GM21529 (cell line): ENCODE results near the gene RBMS1.

Experiments
- ATAC-seq: cut with Tn5 transposase; IDR thresholded peaks from one replicate; pipeline ENCODE4 v1.9.1; 2021; ENCODE audit not compliant: unreplicated experiment

The RBMS1 gene, protein sequence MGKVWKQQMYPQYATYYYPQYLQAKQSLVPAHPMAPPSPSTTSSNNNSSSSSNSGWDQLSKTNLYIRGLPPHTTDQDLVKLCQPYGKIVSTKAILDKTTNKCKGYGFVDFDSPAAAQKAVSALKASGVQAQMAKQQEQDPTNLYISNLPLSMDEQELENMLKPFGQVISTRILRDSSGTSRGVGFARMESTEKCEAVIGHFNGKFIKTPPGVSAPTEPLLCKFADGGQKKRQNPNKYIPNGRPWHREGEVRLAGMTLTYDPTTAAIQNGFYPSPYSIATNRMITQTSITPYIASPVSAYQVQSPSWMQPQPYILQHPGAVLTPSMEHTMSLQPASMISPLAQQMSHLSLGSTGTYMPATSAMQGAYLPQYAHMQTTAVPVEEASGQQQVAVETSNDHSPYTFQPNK

DNA sequence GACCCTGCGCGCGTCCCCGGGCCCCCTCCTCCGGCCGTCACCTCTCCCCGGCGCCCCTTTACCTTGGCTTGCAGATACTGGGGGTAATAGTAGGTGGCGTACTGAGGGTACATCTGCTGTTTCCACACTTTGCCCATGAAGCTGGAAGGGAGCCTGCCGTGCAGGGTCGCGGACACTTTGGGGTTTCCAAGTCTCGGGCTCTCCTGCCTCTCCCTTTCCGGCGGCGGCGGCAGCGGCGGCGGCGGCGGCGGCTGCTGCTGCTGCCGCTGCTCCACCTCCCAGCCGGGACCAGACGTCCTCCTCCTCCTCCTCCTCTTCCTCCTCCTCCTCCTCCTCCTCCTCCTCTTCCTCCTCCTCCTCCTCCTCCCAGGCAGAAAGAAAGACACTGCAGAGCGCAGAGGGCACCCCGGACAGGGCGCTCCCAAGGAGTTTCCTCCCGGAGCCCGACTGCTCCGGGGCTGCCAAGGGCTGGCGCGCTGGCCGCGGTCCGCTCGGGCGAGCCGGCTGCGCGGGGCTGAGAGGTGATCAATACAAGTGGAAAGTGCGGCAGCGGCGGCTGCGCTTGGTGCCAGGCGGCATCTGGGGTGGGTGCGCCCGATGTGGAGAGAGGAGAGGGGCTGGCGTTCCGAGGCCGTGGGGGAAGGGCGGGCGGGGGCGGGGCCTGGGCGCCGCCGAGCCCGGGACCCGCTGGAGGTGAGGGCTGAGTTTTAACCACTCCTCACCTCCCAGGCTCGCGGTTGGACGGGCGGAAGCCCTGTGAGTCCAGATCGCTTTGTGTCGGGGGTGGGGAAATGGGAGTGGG, at the start of gene RBMS1:
Gene RBMS1 (minus strand): TSS at position 581 of the 802 bp plus-strand sequence. CDS start 444 bp downstream, at position 137.
- no peak for ATAC-seq

DNA sequence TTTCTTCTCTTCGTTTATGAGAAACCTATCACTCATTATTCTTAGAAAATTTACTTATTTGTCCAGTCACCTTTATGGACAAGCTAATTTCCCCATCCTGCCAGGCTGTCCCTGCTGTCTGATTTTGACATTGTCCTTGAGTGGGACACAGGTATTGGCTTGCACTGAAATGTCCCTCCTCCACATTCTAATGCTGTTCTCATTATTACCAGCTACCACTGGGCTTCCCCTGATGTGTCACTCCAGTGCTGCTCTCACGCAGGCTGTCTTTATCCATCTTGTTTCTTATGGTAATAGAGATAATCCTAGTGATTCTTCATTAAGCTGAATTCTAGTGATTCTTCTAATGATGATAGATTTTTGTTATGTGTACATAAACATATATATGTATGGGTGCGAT, 48.1 kb upstream of the RBMS1 start:
- ATAC-seq, result no peak

DNA sequence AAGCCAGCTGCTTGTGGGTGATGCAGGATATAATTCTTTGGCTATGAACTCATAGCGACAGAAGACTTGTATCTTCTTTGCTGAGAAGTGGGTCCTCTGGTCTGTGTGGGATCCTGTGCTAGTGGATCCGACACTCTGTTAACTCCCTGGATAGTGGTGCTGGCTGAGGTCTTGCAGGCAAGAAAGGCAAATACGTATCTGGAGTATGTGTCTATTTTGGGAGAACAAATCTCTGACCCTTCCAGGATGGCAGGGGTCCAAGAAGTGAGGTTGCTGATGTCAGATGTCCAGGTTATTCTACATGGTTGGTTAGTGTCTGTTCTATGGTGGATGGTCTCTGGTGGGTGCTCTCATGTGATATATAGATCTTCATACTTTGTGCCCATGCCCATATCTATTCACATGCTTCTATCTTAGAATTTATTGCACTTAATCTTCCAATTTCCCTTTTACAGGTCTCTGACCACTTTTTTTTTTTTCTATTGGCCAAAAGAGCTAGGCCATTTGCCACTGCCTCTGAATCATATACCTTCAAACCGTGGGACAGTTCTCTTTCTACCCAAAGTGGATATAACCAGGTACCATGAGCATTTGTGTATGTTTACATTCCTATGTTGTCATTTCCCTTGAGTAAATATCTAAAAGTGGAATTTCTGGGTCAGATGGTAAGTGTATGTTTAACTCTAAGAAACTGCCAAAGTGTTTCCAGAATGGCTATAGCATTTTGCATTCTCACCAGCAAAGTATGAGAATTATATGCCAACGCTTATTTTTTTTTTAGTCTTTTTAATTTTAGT, 45.1 kb upstream of the RBMS1 start:
- ATAC-seq, result no peak

DNA sequence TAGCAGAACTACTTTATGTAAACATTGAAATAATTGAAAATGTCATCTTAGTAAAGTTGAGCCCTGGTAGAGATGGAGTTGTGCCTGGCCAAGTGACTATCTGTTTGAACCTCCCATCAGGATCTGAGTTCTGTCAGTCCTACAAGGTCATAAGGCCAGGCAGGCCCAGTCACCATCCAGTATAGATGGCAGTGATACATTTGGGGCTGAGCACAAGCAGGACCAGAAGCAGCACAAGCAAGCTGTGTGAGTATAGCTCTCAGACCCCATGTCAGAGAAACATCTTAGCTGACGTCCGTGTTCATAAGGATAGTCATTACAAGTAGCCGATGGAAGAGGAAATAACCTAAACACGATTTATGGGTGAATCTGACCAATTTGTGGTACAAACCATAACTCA, 44.5 kb upstream of the RBMS1 start:
- no peak for ATAC-seq

DNA sequence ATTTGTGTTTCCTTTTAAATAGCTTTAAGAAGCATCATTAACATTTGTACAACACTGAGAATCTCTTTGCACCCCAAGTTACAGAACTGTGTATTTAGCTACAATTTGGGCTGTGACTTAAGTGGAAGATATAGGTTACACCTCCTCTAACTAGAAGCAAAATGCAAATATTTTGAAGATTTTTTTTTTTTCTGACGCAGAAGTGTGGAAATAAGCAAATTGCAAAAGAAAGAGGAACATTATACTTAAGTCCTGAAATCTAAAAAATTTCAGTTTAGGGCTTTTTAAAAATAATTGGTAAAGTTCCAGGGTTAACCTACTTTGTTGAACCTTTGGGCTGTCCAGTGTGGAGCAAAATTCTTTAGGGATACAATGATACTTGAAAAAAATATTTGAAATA, 41.4 kb upstream of the RBMS1 start:
- no peak for ATAC-seq

DNA sequence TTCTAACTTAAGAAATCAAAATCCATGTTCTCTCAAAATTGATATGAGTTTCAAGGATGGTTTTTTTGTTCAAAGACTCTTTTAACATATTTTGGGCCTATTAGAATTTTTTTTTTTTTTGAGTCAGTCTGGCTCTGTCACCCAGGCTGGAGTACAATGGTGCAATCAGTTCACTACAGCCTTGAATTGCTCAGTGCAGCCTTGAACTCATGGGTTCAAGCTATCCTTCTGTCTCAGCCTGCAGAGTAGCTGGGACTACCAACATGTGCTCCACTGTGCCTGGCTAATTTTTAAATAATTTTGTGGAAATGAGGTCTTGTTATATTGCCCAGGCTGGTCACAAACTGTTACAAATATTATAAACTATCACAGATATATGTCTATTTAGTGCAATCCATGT, 40.6 kb upstream of the RBMS1 start:
- ATAC-seq, result no peak

DNA sequence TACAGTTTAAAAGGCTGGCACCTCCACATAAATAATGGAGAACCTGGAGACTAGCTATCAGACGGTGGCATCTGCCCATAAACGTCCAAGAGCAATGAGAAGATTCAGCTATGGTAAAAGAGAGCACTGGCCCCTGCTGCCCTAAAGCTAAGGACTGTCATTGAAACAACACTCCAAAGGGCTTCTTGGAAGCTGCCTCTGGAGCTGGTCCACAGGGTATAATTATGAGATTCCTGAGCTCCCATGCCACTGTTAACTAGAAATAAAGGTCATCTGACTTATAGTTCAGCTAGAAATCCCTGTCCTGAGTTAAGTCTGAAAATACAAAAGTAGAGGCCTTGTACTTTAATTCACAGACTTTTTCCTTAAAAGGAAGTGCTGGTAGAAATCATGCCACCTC, 39.9 kb upstream of the RBMS1 start:
- no peak for ATAC-seq

DNA sequence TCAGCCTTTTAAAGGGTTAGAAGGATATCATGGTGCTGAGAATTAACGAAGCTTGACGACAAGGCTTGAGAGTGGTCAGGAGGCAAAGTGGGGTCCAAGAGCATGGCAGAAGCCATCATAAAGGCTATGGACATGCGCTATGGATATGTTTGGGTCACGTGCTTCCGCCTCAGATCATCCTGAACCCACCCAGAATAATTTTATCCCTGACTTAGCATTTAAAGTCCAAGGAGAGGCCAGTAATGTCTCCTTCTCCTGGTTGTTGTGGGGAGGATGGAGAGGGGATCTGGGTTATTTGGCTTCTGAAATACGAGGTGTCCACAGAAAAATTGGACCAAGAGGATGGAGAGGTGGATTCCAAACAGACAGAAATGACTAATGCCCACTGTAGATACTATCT, 38.8 kb upstream of the RBMS1 start:
- ATAC-seq, result no peak

DNA sequence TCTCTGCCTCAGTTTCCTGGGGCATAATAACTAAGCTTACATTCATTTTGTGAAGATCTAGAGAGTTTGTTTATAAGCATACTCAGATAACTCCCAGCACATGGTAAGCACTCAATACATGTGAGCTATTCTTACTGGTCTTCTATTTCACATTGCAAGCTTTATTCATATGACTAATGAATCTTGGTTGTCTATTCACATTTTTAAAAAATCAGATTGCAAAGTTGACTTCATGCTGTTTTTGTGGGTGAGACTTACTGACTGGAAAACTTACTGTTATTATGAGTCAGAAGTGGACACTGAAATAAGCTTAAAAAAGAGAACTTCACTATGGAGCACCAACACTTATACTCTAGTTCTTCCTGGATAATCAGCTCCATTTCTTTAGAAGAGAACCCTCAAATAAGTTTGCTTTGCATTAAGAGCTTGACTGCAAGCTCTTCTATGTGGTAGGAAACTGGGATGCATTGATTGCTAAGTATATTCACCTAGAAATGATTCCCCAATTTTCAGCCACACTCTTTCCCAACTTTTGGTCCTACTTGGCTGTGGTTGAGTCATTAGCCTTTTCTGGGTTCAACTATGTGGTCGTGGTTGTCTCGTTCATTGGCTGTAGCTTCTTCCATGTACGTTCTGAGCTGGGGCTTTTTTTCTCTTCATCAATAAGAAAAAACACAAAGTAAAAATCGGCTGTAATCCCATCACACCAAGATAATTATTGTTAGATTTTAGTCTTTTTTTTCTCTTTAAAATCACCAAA, 29.5 kb upstream of the RBMS1 start:
- no peak for ATAC-seq

DNA sequence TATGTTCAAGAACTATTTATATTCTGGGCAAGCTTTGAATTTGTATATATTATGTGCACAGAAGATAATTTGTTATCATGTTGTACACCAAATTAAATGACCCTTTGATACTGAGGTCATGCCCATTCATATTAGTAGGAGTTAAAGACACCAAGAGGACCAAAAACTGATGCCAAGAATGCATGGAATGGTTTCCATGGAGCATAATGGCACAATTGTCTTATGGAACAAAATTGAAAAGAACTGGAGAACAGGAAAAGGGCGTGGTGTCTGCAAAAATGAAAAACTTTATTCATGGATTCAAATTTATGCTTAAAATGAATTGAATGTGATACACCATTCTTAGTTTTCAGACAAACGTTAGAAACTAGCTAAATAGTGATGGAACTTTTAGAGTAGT, 24.1 kb upstream of the RBMS1 start:
- no peak for ATAC-seq

DNA sequence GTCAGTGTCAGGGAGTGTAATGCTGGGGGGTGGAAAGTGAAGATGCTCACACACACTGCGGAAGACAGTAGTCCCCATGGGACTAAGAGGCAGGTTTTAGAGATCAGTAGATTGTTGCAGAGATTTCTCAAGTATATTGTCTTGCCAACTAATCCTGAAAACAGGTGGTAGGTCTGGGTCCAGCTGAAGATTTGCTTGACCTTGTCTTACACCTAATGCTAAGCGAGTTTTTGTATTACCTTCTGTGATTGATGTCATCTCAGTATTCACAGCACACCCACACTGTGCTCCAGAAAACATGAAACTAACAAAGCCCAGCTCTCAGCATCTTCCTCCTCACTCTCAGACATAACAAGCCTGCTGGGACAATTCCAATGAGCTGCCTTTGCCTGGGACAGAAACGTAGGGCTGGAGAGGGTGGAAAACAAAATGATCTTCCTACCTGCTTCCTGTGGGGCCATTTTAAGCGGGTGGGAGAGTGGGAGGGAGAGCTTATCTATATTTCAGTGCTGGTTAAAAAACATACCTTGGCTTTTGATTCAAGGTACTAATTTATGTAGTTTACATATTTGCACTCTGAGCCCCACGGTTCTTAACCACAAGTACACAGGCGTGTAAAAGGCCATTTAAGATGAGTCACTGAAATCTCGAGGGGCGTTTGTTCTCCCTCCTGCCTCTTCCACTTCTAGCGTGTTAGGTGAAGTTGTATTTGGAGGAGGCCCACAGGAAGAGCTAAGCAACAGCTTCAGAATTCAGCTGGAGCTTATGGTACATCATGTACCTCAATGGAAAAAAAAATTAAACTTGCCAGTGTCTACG, 23.1 kb upstream of the RBMS1 start:
- peak; percentile 62 for ATAC-seq

DNA sequence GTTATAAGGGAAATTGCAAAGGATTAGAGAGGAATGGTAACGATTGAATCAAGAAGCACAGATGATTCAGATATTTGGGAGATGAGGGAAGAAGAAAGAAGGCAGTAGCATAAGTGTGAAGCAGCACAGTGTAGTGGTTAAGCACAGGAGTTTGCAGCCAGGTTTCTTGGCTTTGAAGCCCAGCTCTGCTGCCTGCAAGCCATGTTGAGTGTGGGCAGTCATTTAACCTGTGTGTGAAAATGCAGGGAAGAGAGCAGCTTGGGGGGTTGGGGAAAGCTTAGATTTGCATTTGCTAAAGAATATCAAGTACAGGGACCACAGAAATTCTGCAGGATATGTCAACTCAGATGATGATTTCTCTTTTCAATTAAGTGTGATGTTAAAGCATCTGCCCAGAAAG, 21.5 kb upstream of the RBMS1 start:
- ATAC-seq, result no peak

DNA sequence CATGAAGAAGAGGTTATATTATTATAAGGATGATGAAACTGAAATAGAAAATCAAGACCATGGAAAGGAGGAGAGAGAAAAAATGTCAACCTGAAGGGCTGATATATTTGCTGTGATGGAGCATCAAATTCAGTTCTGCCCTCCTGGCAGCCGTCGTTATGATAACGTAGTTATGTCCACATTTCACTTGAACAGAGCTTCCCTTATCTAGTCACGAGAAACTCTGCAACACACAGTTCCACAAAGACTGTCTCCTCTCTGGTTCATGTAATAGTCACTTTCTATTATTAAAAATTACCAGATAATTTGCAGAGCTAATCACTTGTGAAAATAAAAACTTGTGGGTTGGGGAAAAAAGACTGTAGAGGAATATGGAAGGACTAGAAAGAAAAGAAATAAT, 19.5 kb upstream of the RBMS1 start:
- no peak for ATAC-seq

DNA sequence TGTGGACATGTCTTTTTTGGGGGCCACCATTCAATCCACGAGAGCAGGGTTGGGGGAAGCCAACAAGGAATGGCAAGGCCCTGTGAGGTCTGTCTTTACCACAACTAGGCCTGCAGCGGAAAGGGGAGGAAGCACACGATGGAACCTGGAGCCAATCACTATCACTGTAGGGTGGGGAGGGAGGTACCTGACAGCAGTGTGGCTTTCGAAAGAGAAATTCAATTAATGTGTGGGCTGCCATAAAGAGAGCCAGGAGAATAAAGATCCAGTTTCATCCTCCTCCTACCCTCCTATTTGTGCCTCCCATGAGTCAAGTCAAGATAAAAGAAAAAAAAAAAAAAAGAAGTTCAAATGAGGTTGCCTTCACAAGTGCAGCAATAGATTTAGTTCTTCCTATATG, 18.9 kb upstream of the RBMS1 start:
- no peak for ATAC-seq

DNA sequence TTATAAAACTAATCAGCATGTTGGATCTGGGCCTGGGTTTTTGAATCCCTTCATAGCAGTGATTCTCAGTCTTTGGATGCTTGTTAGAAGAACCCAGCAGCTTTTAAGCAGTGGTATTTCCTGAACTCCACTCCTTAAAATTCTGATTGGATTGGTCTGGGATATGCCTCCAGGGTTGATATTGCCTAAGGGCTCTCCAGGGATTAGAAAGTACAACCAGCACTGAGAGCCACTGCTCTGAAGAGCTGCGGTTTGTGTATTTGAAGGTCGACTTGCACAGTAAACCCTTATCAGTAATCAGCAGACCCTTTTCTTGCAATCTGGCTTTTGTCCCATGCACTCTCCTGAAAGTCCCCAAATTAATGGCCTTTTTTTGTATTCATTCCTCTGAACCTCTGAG, 17.0 kb upstream of the RBMS1 start:
- no peak for ATAC-seq

DNA sequence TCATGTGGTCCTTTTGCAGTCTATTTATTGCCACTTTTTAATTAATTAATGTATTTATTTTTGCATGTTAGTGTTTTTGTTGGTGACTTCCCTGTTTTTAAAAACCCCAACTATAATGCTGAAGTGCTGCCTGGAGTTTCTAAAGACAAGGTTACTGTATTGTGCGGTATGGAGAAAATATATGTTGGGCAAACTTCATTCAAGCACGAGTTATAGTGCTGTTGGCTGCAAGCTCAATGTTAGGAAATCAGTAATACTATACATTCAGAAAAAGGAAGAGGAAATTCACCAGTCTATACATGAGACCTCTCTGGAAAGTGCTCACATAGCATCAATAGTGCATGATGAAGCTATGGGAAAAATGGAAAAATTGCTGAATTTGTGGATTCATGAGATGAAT, 15.4 kb upstream of the RBMS1 start:
- ATAC-seq, result no peak

DNA sequence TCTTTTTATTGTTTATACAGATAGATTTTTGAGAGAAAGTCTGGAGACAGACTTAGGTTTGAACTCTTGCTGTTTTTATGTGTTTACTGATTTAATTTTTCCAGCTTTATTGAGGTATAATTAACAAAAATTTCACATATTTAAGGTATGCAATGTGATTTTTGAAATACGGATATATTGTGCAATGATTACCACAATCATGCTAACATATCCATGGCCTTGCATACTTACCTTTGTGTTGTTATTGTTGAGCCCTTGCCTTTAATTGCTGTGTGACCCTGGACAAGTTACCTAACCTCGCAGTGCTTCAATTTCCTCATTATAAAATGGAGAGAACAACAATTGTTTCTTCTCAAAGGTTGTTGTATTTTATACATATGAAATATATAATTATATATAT, 13.9 kb upstream of the RBMS1 start:
- ATAC-seq, result no peak

DNA sequence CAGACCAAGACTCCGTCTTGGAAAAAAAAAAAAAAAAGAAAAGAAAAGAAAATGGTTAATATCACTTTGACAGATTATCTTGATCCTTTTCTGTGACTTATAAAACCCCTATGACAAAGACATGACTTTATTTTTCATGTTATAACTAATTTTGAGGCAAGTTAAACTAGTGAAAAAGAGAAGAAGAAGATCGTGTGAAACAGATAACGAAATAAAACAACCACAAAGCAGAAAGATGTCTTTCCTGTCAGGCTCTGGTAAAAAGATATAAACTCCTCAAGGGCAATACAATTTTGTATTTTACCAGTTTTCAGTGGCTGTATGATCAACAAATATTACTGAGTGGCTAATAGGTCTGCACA, 13.4 kb upstream of the RBMS1 start:
- ATAC-seq, result no peak

DNA sequence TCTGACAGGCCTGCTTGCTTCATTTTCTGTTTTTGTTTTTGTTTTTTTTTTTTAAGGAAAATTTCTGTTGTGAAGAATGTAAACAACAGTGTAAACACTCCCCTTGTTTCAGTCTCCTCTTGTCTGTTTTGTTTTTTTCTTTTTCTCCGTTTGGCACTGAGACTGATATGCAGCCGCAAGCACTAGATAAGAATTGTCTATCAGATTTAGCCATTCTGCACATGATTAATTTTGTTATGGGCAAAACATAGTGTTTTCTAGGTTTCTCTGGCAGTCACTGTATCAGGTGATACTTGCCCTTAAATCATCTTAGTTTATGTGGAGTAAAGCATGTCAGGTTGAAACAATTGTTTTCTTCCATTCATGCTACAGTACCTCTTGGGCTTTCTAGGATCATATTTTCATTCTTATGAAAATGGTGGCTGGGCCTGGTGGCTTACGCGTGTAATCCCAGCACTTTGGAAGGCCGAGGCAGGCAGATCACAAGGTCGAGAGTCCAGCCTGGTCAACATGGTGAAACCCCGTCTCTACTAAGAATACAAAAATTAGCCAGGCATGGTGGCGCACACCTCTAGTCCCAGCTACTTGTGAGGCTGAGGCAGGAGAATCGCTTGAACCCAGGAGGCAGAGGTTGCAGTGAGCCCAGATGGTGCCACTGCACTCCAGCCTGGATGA, 12.9 kb upstream of the RBMS1 start:
- no peak for ATAC-seq

DNA sequence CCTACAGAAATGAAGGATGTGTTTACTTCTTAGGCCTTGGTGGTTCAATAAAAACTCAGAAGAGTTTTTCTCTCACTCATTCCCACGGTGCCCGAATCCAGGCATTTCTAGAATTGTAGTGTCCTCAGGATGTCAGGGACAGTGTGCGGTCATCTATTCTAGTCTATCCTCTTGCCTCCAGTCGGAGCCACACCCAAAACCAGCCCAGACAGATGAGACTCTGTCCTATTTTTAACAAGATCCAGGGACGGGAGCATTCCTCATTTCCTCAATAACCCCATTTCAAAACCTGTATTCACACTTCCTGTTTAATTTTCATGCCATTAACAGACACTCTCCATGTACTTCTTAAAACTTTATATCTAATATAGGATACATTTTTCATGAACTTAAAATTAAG, 11.6 kb upstream of the RBMS1 start:
- ATAC-seq, result no peak
